GM19467 (cell line): ENCODE results near the gene OR4A15.

Source experiments
- ATAC-seq: cut with Tn5 transposase; IDR thresholded peaks from one replicate; pipeline ENCODE4 v1.9.1; 2021; ENCODE audit warnings: mild to moderate bottlenecking, moderate library complexity; ENCODE audit not compliant: unreplicated experiment

Gene OR4A15

DNA sequence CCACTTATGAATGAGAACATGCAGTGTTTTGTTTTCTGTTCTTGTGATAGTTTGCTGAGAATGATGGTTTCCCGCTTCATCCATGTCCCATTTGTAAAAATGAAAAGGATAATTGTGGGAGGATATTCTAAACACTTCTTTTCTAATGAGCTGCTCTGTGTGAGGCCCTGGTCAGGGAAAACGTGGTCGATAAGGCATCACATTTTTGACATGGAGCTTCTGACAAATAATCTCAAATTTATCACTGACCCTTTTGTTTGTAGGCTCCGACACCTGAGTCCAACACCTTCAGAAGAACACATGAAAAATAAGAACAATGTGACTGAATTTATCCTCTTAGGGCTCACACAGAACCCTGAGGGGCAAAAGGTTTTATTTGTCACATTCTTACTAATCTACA is at the start of gene OR4A15:
OR4A15 (plus strand) TSS at position 301 of the 400 bp plus-strand sequence; CDS start at position 301, 0 bp downstream.
- no peak for ATAC-seq

DNA sequence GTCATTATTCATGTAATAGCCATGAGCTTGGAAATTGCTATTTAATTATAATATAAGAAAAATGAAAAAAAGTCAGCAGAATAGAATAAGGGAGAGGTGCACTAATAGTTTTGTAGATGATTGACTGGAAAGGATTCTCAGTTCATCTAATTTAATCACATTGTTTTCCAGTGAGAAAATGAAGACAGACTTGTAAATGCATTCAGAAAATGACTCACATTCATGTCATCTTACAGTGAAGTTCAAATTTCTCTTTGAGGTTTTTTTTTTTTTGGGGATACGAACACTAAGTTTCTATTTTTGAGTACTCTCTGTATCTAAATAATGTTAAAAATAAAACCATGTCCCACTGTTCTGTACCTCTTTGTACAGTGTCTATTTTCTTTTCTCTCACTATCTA is 43.3 kb upstream of the OR4A15 start:
- no peak for ATAC-seq

GRCh38 chr11:55342901-55343300 is 24.9 kb upstream of the OR4A15 start, which contains the start of gene OR4A16:
Gene OR4A16, plus strand, starts transcription at chr11:55343201. Its CDS starts 0 bp downstream, at chr11:55343201.
- no peak for ATAC-seq

DNA sequence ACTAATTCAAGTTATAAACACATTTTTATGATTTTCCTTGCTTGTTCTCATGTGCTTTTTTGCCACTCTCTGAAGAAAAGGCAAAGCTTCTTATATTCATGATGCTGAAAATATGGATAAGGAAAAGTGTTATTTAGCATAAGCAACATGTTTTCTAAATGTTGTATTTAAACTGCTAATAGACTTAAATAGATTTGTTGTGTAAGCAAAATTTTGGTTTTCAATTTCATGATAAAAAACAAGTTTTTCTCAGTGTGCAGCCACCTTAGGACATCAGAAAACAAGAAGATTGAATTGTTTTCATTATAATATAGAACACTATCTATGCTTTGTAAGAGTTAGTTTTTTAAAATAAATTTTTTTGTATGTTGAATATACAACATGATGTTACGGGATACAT is 22.5 kb upstream of the OR4A15 start:
- ATAC-seq: no peak

DNA sequence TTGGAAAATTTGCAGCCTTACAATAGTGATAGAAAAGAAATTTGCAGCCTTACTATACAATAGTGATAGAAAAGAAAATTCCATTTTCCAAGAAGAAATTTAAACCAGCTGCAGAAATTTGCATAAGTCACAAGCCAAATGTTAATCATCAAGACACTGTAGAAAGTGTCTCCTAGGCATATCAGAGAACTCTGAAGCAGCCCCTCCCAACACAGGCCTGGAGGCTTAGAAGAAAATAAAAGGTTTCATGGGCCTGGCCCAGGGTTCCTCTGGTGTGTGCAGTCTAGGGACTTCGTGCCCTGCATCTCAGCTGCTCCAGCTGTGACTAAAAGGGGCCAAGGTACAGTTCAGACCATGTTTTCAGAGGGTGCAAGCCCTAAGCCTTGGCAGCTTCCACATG is 18.7 kb upstream of the OR4A15 start:
- ATAC-seq: no peak

- no peak for ATAC-seq
Observed at GRCh38 chr11:55357560-55358184, 10.1 kb upstream of the OR4A15 start.

DNA sequence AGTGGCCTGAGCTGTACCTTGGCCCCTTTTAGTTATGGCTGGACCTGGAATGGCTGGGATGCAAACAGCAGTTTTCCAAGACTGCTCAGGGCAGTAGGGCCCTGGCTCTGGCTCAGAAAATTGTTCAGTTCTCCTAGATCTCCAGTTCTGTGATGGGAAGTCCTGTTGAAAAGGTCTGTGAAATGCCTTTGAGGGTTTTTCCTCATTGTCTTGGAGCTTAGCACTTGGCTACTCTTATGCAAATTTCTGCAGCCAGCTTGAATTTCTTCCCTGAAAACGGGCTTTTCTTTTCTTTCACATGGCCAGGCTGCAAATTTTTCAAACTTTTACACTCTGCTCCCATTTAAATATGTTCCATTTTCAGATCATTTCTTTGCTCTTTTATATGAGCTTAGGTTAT is 33.2 kb downstream of the OR4A15 start:
- ATAC-seq: no peak
